ENCODE measurements around the gene SLC22A12.

Gene SLC22A12

DNA sequence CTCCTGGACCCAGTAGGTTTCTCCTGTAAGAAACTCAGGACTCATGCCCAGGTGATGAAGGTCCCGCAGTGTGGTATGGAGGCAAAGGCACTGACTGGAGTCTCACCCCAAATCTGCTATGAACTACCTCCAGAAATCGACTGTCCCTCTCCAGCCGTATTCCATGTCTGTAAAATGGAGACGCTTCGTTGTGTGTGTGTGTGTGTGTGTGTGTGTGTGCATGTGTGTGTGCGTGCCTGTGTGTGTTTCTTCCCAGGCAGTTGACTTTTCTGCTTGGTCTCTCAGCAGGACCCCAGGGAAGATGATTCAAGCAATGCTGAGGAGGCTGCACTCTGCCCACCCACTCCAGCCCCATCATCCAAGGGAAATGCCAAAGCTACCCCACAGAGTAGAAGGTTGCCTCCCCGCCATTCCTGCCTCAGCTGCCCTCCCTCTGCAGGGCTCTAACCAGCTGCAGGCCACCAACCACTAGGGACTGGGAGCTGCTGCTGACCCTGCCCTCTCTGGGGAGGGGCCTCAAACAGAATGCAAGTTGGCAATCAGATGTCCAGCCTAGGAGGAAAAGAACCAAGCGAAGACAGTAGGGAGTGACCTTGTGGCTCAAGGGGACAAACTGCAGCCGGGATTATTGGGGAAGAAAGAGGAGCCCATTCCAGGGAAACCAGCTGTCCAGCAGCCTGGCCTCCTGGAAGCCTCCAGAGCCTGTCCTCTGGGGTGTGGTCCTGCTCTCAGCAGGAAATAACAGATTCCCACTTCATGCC, 56.2 kb downstream of the SLC22A12 start:
- no peak for DNase-seq (ENCODE audit: low read depth in 2 of 2)

GRCh38 chr11:64648551-64648950, 57.5 kb downstream of the SLC22A12 start:
- DNase-seq (ENCODE audit: low read depth in 2 of 2): no peak

DNA sequence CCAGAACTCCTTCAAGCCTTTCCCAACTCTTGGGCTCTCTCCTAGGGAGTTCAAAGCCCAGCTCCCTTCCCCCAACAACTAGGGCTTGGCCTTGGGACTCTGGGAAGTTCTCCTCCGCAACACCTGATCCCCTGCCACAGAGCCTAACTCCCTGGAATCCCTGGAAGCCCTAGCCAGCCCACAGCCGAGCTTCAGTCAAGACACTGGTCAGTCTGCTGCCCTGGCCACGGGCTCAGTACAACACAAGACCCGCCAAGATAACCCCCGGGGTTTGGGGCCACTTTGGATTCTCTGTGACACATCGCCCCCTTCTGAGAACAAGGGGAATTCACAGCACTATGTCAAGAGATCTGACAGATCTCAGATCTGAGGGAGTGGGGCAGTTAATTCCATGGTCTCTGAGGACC, 58.3 kb downstream of the SLC22A12 start:
- no peak for DNase-seq (ENCODE audit: low read depth in 2 of 2)

DNA sequence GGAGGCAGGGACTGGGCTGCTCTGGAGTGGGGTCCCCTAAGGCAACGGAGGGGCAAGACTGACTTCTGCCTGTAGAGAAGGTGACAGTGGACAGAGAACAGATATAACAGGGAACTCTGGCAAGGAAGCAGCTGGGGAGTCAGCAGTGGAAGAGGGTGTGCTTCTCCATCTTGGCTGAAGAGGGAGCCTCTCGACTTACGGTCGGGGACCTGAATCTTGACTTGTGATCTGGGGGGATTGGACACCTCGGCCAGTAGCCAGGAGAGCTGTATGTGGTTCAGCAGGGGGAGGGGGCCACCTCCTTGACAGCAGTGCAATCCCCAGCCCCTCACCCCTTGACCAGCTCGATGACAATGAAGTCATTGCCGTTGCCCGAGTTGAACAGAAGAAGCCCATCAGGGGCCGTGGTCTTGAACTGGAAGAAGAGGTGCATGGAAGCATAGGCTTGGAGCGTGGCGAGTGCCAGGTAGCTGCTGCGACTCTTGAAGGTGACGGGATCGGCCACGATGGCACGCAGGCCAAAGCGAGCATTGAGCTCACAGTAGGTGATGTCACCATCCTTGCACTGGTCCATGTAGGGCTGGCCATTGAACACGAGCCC, 60.0 kb downstream of the SLC22A12 start:
- no peak for DNase-seq (ENCODE audit: low read depth in 2 of 2)
